ENCODE results near the gene ZNF239.
A peak's percentile ranks its signal among the peaks of the same experiment; 100 is the strongest.
"Not testable (repeated sequence)": the region's sequence is repeated elsewhere in the genome, so short reads cannot be mapped to it uniquely, and the experiment has no call there.

ZNF239 gene

GRCh38 chr10:43574001-43574892 is at the start of gene ZNF239:
TSS of gene ZNF239 (minus strand) at chr10:43574616. CDS start at chr10:43558079, 16,537 bp downstream.
- peak; percentile 44 for DNase-seq (ENCODE audit: extremely low spot score, insufficient read length, low read depth)
- FAIRE-seq: peak; percentile 81

DNA sequence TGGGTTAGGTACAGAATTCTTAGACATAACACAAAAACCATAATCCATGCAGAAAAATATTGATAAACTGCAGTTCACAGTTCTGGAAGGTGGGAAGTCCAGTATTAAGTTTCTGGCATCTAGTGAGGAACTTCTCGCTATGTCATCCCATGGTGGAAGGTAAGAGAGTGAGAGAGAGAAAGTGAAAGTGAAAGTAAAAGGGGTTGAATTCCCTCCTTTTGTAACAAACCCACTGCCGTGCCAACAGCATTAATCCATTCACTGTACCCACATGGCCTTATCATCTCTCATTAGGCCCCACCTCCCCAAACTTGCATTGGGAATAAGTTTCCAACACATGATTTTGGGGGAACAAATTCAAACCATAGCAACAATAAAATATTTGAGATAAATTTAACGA is 48.9 kb upstream of the ZNF239 start:
- no peak for DNase-seq (ENCODE audit: extremely low spot score, insufficient read length, low read depth)
- FAIRE-seq: no peak

- no peak for FAIRE-seq
- no peak for DNase-seq (ENCODE audit: extremely low spot score, insufficient read length, low read depth)
These were observed 47.6 kb upstream of the ZNF239 start for GRCh38 chr10:43622038-43622437.

- FAIRE-seq (no peak), DNase-seq (ENCODE audit: extremely low spot score, insufficient read length, low read depth) (no peak)
These were observed 45.0 kb upstream of the ZNF239 start for GRCh38 chr10:43619368-43619767.

GRCh38 chr10:43616697-43617370 is 42.4 kb upstream of the ZNF239 start:
- DNase-seq (ENCODE audit: extremely low spot score, insufficient read length, low read depth): no peak
- FAIRE-seq: no peak

GRCh38 chr10:43610636-43611035 is 36.2 kb upstream of the ZNF239 start:
- FAIRE-seq (no peak), DNase-seq (ENCODE audit: extremely low spot score, insufficient read length, low read depth) (no peak)

DNA sequence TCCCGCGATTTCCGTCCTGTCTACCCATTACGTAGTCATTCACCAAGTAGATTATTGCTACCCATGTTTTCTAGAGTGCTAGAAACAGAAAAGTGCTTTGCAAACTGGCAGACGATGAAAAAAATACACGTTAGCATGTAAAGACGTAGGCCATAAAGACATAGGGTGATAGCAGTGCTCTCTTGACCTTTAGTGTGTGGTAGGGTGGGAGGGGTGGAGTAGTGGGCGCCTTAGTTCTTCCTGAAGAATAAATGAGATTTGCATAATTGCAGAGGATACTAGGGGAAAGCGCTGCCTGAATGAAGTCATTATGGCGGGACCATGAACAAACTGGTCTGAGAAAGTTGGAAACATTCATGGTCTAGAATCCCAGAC is 32.8 kb upstream of the ZNF239 start:
- DNase-seq (ENCODE audit: extremely low spot score, insufficient read length, low read depth) (no peak), FAIRE-seq (peak; percentile 31)

GRCh38 chr10:43606323-43607198 is 32.1 kb upstream of the ZNF239 start, which contains the start of gene ZNF485:
TSS of gene ZNF485 (plus strand) at chr10:43606438. CDS start at chr10:43607051, 613 bp downstream.
- peak; percentile 75 for DNase-seq (ENCODE audit: extremely low spot score, insufficient read length, low read depth)
- peak; percentile 82 for FAIRE-seq

DNA sequence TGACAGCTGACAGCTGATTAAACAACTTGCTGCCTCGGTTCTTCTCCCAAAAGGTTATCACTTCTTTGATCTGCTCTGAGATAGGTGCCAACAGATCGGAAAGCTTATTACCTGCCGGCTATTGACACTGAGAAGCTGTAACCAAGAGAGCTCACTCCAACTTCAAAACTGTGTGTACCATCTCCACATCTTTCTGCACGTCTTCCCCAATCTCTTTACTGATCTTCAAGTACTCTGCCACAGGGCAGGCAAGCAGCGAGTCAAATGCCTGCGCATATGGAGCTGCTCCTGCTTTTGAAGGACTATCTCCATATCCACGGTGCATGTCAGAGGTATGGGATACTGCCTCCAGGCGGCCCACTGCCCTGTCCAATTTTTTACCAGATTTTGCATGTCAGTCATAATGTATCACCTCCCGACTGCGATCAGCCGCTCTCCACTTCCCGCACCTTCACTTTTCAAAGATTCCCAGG is 31.5 kb upstream of the ZNF239 start:
- FAIRE-seq (no peak), DNase-seq (ENCODE audit: extremely low spot score, insufficient read length, low read depth) (no peak)

DNA sequence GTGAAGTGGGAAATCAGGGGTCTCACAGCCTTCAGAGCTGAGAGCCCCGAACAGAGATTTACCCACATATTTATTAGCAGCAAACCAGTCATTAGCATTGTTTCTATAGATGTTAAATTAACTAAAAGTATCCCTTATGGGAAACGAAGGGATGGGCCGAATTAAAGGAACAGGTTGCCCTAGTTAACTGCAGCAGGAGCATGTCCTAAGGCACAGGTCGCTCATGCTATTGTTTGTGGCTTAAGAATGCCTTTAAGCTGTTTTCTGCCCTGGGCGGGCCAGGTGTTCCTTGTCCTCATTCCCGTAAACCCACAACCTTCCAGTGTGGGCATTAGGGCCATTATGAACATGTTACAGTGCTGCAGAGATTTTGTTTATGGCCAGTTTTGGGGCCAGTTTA is 27.2 kb upstream of the ZNF239 start:
- DNase-seq (ENCODE audit: extremely low spot score, insufficient read length, low read depth); FAIRE-seq: not testable (repeated sequence)

DNA sequence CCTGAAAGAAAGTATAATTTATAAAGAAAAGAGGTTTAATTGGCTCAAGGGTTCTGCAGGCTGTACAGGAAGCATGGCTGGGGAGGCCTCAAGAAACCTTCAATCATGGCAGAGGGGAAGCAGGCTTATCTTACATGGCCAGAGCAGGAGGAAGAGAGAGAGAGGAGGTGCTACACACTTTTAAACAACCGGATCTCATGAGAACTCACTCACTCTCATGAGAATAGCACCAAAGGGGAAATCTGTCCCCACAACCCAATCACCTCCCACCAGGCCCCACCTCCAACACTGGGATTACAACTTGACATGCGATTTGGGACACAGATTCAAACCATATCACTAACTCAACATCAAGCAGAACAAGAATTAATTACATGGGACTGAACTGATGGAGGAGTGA is 24.9 kb upstream of the ZNF239 start:
- DNase-seq (ENCODE audit: extremely low spot score, insufficient read length, low read depth) (no peak), FAIRE-seq (no peak)

DNA sequence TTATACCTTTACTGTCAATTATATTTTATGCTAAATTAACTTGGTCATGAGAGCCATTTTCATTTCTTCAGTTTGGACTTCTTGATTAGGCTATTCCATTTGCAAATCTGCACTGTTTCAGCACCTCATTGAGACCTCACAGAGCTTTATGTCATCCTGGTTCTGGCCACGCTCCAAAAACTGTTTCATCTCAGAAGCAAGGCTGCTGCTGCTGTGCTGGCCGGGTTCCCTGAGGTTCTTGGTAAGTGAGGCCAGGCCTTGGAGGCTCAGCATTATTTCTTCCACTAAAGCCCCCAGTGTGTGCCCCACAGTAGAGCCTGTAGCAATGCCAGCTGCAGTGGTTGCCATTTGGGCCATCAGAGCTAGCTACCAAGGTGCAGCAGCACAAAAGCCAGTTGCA is 24.0 kb upstream of the ZNF239 start:
- no peak for FAIRE-seq

DNA sequence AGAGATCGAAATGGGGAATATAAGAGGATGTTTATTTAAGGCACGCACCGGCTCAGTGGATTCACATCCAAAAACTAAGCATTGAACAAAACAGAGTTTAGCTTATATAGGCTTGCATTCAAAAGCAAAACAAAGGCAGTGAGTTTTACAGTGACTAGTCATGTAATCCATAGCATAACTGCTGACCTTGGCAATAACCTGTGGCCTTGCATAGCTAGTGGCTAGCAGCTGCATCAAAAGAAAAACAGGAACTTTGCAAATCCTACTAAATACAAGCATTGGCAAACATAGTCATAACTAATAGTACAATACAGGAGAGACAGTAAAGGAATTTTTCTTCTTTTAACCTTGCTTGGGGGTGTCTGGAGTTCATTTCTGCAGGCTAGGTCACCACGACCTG is 22.1 kb upstream of the ZNF239 start:
- FAIRE-seq: no peak
- DNase-seq (ENCODE audit: extremely low spot score, insufficient read length, low read depth): no peak

More for the DNA sequence above, 24.0 kb upstream of the ZNF239 start:
- DNase-seq (ENCODE audit: extremely low spot score, insufficient read length, low read depth): no peak

GRCh38 chr10:43595739-43596298 is 21.4 kb upstream of the ZNF239 start:
- FAIRE-seq: peak; percentile 72
- no peak for DNase-seq (ENCODE audit: extremely low spot score, insufficient read length, low read depth)

DNA sequence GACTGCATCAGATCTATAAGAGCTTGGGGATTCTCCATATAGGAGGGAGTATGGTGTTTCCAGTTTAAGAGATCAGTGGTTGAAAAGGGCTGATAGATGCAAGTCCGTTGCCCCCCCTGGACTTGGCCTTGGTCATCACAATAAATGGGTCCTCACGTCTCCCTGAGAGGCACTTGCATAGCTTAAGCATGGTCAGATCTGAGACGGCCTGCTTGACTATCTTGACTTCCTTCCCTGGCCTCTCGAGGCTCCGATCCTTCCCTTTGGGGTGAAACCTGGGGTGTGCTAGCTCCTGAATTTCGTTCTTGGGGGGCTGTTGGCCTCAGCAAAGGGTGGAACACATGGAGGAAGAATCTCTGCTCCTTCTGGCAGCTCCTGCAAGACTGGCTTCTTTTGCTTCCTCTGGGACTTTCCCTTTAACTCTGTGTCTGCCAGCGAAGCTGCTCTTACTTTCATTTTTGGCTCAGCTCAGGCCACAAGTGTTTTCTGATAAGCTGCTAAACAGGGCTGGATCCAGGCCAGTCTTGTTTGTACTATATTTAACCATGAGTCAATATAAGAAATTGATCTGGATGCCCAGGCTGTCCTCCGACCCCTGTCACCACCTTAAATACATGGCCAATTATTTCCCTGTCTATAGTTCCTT is 20.7 kb upstream of the ZNF239 start:
- peak; percentile 93 for FAIRE-seq
- peak; percentile 48 for DNase-seq (ENCODE audit: extremely low spot score, insufficient read length, low read depth)

DNA sequence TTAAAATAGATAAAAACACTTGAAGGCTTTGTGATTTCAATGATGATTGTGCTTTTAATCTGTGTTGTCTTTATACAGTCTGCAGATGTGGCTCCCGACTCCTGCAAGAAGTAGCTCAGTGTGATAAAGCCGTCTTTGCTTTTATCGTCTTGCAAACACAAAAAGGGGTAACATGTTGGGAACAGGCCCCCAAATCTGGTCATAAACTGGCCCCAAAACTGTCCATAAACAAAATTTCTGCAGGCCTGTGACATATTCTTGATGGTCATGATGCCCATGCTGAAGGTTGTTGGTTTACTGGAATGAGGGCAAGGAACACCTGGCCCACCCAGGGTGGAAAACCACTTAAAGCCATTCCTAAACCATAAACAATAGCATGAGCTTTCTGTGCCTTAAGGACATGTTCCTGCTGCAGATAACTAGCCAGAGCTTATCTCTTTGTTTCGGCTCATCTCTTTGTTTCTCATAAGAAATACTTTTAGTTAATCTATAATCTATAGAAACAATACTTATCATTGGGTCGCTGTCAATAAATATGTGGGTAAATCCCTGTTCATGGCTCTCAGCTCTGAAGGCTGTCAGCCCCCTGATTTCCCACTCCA is 17.0 kb upstream of the ZNF239 start:
- DNase-seq (ENCODE audit: extremely low spot score, insufficient read length, low read depth) (no peak), FAIRE-seq (no peak)

- not testable (repeated sequence) for FAIRE-seq; DNase-seq (ENCODE audit: extremely low spot score, insufficient read length, low read depth)
These were observed 12.3 kb upstream of the ZNF239 start for GRCh38 chr10:43586730-43587115.

GRCh38 chr10:43585981-43586729 is 11.7 kb upstream of the ZNF239 start:
- no peak for FAIRE-seq
- DNase-seq (ENCODE audit: extremely low spot score, insufficient read length, low read depth): no peak

Data from GM18507 (cell line).